Endothelial cell of umbilical vein (primary cell): Measurements from ENCODE around the gene RPS6KL1. TPM values are rescaled to one million over a fixed set of nuclear protein-coding genes. Genes with fewer than 3 reads are reported as not detected.

Source experiments
- BruUV-seq: library from RNA; stranded (reverse); fragments of 400-500 nt; replicated peaks from 2 replicates; lab custom pipeline; 2021; lab: Mats Ljungman, UMichigan
- CTCF ChIA-PET: fragments of 300-600, 350-600 bp; sonication (Branson Sonifier 250); formaldehyde crosslinking; loops from one replicate; lab custom pipeline; 2021; ENCODE audit warnings: antibody characterized with exemption, inconsistent platforms; lab: Charles Lee
- POLR2A ChIA-PET: fragments of 300-600, 350-600 bp; sonication (Branson Sonifier 250); formaldehyde crosslinking; loops from one replicate; lab custom pipeline; 2021; ENCODE audit warnings: antibody characterized with exemption, inconsistent platforms; lab: Charles Lee
- DNase-seq: peaks from one replicate; pipeline ENCODE4 v3.0.0-alpha.2; 2011; ENCODE audit warnings: low read depth, low spot score
- FAIRE-seq: peaks from 2 replicates; lab custom pipeline; 2011; peaks lifted over from hg19 to GRCh38; lab: Jason Lieb, UNC
- H2AFZ ChIP-seq: 2 replicates; pipeline ENCODE4 v1.6.0; 2012; ENCODE audit warnings: low read depth, low read length, control low read depth, inconsistent platforms
- H3K27ac ChIP-seq: 2 replicates; pipeline ENCODE4 v1.5.1; 2011; ENCODE audit warnings: low read depth, mild to moderate bottlenecking, control low read depth, low read length, moderate library complexity; ENCODE audit not compliant: insufficient read depth
- H3K27me3 ChIP-seq, 2 experiments: 2 replicates each; pipeline versions ENCODE4 v1.6.0 to v1.6.1; 2011; ENCODE audit warnings: low read length in 2 of 2, mixed read lengths in 1 of 2; ENCODE audit not compliant: control insufficient read depth in 2 of 2, insufficient read depth in 2 of 2
- H3K36me3 ChIP-seq, 2 experiments: 2 replicates in 1 of 2; 3 replicates in 1 of 2; pipeline ENCODE4 v1.5.1; 2011; ENCODE audit warnings: low read length in 2 of 2, mild to moderate bottlenecking in 1 of 2, moderate library complexity in 1 of 2; ENCODE audit not compliant: control insufficient read depth in 2 of 2, insufficient read depth in 2 of 2; ENCODE audit errors: extremely low read depth in 1 of 2
- H3K4me1 ChIP-seq: 3 replicates; pipeline ENCODE4 v1.5.1; 2011; ENCODE audit warnings: mild to moderate bottlenecking, low read length; ENCODE audit not compliant: control insufficient read depth, insufficient read depth; ENCODE audit errors: extremely low read depth
- H3K4me2 ChIP-seq: 2 replicates; pipeline ENCODE4 v1.6.1; 2011; ENCODE audit warnings: low read length, control low read depth, mixed read lengths; ENCODE audit not compliant: insufficient read depth
- H3K4me3 ChIP-seq, 3 experiments: fragments of 200-600 bp in 1 of 3; sonication (generic), shearing (Covaris generic) in 1 of 3; replicated peaks in 1 of 3; 2 replicates each; pipeline ENCODE4 v1.5.1; 2011 to 2016; ENCODE audit warnings: control low read depth in 3 of 3, low read length in 3 of 3, mild to moderate bottlenecking in 2 of 3, inconsistent platforms in 1 of 3, low read depth in 1 of 3, moderate library complexity in 1 of 3; ENCODE audit not compliant: insufficient read depth in 1 of 3
- H3K79me2 ChIP-seq: 2 replicates; pipeline ENCODE4 v1.6.0; 2012; ENCODE audit warnings: low read length, inconsistent platforms; ENCODE audit not compliant: control insufficient read depth, insufficient read depth
- H3K9ac ChIP-seq: replicated peaks from 2 replicates; pipeline ENCODE3; 2011; ENCODE audit warnings: low read length, control low read depth; ENCODE audit not compliant: insufficient read depth; ENCODE audit errors: extremely low read depth
- H3K9me1 ChIP-seq: replicated peaks from 3 replicates; pipeline ENCODE4 v1.6.0; 2011; ENCODE audit warnings: mild to moderate bottlenecking, low read length; ENCODE audit not compliant: control insufficient read depth, insufficient read depth; ENCODE audit errors: extremely low read depth
- H3K9me3 ChIP-seq: replicated peaks from 2 replicates; pipeline ENCODE4 v1.5.1; 2012; ENCODE audit warnings: low read length, inconsistent platforms; ENCODE audit not compliant: control insufficient read depth, insufficient read depth
- H4K20me1 ChIP-seq: replicated peaks from 2 replicates; pipeline ENCODE3; 2011; ENCODE audit warnings: mild to moderate bottlenecking, low read length; ENCODE audit not compliant: control insufficient read depth, insufficient read depth; ENCODE audit errors: extremely low read depth
- CTCF ChIP-seq, 2 donors: IDR thresholded peaks; 1 replicate in 1 of 2; 2 replicates in 1 of 2; pipeline ENCODE4 v1.5.1; 2011; ENCODE audit warnings: low read length in 2 of 2, mild to moderate bottlenecking in 2 of 2, moderate library complexity in 2 of 2, control low read depth in 1 of 2, inconsistent platforms in 1 of 2, low read depth in 1 of 2; ENCODE audit not compliant: insufficient read depth in 1 of 2; ENCODE audit errors: extremely low read depth in 1 of 2
- EZH2 ChIP-seq: IDR thresholded peaks from 2 replicates; pipeline ENCODE4 v1.6.1; 2012; ENCODE audit warnings: borderline replicate concordance, low read depth, mild to moderate bottlenecking, moderate library complexity, low read length, inconsistent platforms; ENCODE audit not compliant: severe bottlenecking
- FOS ChIP-seq: IDR thresholded peaks from 2 replicates; pipeline ENCODE4 v1.6.1; 2011; ENCODE audit warnings: mild to moderate bottlenecking, low read length, moderate library complexity, borderline replicate concordance; ENCODE audit not compliant: insufficient read depth
- GATA2 ChIP-seq: IDR thresholded peaks from 2 replicates; pipeline ENCODE4 v1.7.0; 2011; ENCODE audit warnings: low read depth, mild to moderate bottlenecking, moderate library complexity, mixed read lengths, low read length; ENCODE audit not compliant: insufficient read length, insufficient read depth
- JUN ChIP-seq: IDR thresholded peaks from 2 replicates; pipeline ENCODE4 v1.6.1; 2011; ENCODE audit warnings: borderline replicate concordance, low read depth; ENCODE audit not compliant: insufficient read length, insufficient read depth
- MAX ChIP-seq: IDR thresholded peaks from 2 replicates; pipeline ENCODE4 v1.6.1; 2011; ENCODE audit not compliant: insufficient read depth, insufficient read length
- MYC ChIP-seq: IDR thresholded peaks from one replicate; pipeline ENCODE4 v1.6.1; 2011; ENCODE audit warnings: mild to moderate bottlenecking, low read depth, low read length
- POLR2A ChIP-seq: IDR thresholded peaks from 2 replicates; pipeline ENCODE4 v1.6.1; 2012; ENCODE audit warnings: low read depth, mild to moderate bottlenecking, control low read depth, low read length
- POLR2AphosphoS5 ChIP-seq: IDR thresholded peaks from 2 replicates; pipeline ENCODE4 v1.6.1; 2012; ENCODE audit warnings: low read depth, mild to moderate bottlenecking, control low read depth, low read length, moderate library complexity; ENCODE audit not compliant: insufficient read depth
- dilution Hi-C: fragments of 300-500 bp; cut with MboI; formaldehyde crosslinking; loops from one replicate; pipeline ENCODE4 v1.15.0; 2019; ENCODE audit warnings: low sequenced_read_pairs; ENCODE audit not compliant: extremely low pct_ligation_motif_present
- intact Hi-C: fragments of 100-400 bp; cut with micrococcal nuclease; formaldehyde crosslinking; loops from one replicate; pipeline ENCODE4 v1.10.0; 2022
- polyA plus RNA-seq, 4 experiments: library from polyadenylated mRNA; depleted of rRNA in 3 of 4; stranded (reverse) in 3 of 4; unstranded in 1 of 4; fragments of >200 nt; gene quantifications; 2 replicates each; pipeline versions ENCODE4 v1.2.1 to v1.2.3, GENCODE V29; 2011 to 2012; ENCODE audit warnings: missing spikeins in 1 of 4
- total RNA-seq: library from RNA; stranded (reverse); gene quantifications from 2 replicates; pipeline ENCODE4 v1.2.3, GENCODE V29; 2021

RPS6KL1 gene
- total and polyA plus RNA-seq, 2 donors (not counting 3 experiments of a cell fraction or from before 2014, with no cell fraction given) = 10.2 to 23.8 TPM

GRCh38 chr14:74896400-74896799 lies 26.7 kb downstream of the RPS6KL1 start:
- no peaks in the 10 kb centered on the region for H3K4me1 ChIP-seq
- no peaks in the 10 kb centered on the region for H3K79me2 ChIP-seq
- H3K27me3 ChIP-seq = no peaks in the 10 kb centered on the region
- no peak overlapping the region for H3K4me3 ChIP-seq
- peaks cover 63 to 69% of the 10 kb centered on the region in 2 experiments for H3K36me3 ChIP-seq
- H4K20me1 ChIP-seq = no peaks in the 10 kb centered on the region
- H3K9ac ChIP-seq = no peak overlapping the region
- POLR2A ChIA-PET = no interaction called here
- no peaks in the 10 kb centered on the region for H3K9me3 ChIP-seq
- no peak overlapping the region for H2AFZ ChIP-seq
- intact Hi-C loops (no loop called here), dilution Hi-C loops (no loop called here)
- DNase-seq (no peak), FAIRE-seq (no peak)
- no peak overlapping the region for H3K27ac ChIP-seq
- TF ChIP-seq EZH2 (no peak), POLR2A (no peak), MAX (no peak), JUN (no peak), GATA2 (no peak), POLR2AphosphoS5 (no peak), FOS (no peak), MYC (no peak), CTCF (IDR thresholded peaks at IDR 0.05; ENCODE audit: extremely low read depth in 1 of 2, insufficient read depth in 1 of 2, low read depth in 1 of 2, low read length in 2 of 2) (no peak)
- CTCF ChIA-PET = interaction anchor here (1.4 to 8.0 kb wide), 4 partner anchors 9 to 192 kb away, joined by 4 to 61 read pairs (median 8); no protein-coding TSS in a partner anchor
- H3K4me2 ChIP-seq = no peak overlapping the region
- BruUV-seq = no TSS peak
- H3K9me1 ChIP-seq = no peaks in the 10 kb centered on the region
